OCI-LY7 (cell line): ENCODE measurements around the gene RAPGEF2. TPM values are rescaled to one million over a fixed set of nuclear protein-coding genes. Genes with fewer than 3 reads are reported as not detected.

Experiments
- BruUV-seq: library from RNA; stranded (reverse); fragments of 400-500 nt; replicated peaks from 2 replicates; lab custom pipeline; 2021; lab: Mats Ljungman, UMichigan
- CTCF ChIA-PET: fragments of 300-600 bp; sonication (Branson Sonifier 250); formaldehyde crosslinking; loops from one replicate; lab custom pipeline; 2022; ENCODE audit warnings: antibody characterized with exemption; ENCODE audit not compliant: unreplicated experiment; lab: Charles Lee
- POLR2A ChIA-PET: fragments of 300-600 bp; sonication (Branson Sonifier 250); formaldehyde crosslinking; loops from one replicate; lab custom pipeline; 2022; ENCODE audit warnings: antibody characterized with exemption; lab: Charles Lee
- DNase-seq: peaks from one replicate; pipeline ENCODE4 v3.0.0-alpha.2; 2015; ENCODE audit warnings: low spot score
- H2AFZ ChIP-seq: fragments of 200-600 bp; sonication (generic), shearing (Covaris generic); 2 replicates; pipeline ENCODE4 v1.6.1; 2014; ENCODE audit warnings: mild to moderate bottlenecking, antibody characterized with exemption, low read length, moderate library complexity
- H3K27ac ChIP-seq: fragments of 200-600 bp; sonication (generic); 2 replicates; pipeline ENCODE4 v1.5.1; 2014; ENCODE audit warnings: mixed run types, low read depth, mild to moderate bottlenecking, moderate library complexity, low read length, inconsistent platforms; ENCODE audit not compliant: poor library complexity, severe bottlenecking
- H3K36me3 ChIP-seq: fragments of 200-600 bp; sonication (generic); 2 replicates; pipeline ENCODE4 v1.6.1; 2014; ENCODE audit warnings: mild to moderate bottlenecking, antibody characterized with exemption, low read length, moderate library complexity, mixed read lengths; ENCODE audit not compliant: insufficient read depth
- H3K4me1 ChIP-seq: fragments of 200-600 bp; sonication (generic); 2 replicates; pipeline ENCODE4 v1.5.1; 2014; ENCODE audit warnings: mild to moderate bottlenecking, low read length; ENCODE audit not compliant: insufficient read depth, poor library complexity, severe bottlenecking
- H3K4me2 ChIP-seq: fragments of 200-600 bp; sonication (generic); 2 replicates; pipeline ENCODE4 v1.6.1; 2014; ENCODE audit warnings: mild to moderate bottlenecking, low read length
- H3K4me3 ChIP-seq: fragments of 200-600 bp; sonication (generic); 2 replicates; pipeline ENCODE4 v1.5.1; 2014; ENCODE audit warnings: mild to moderate bottlenecking, low read depth, low read length; ENCODE audit not compliant: poor library complexity, severe bottlenecking
- H3K79me2 ChIP-seq: fragments of 200-600 bp; sonication (generic); 2 replicates; pipeline ENCODE4 v1.6.1; 2016; ENCODE audit warnings: low read depth, mild to moderate bottlenecking, low read length, moderate library complexity, mixed read lengths; ENCODE audit not compliant: insufficient read depth
- H3K9me2 ChIP-seq: fragments of 200-600 bp; sonication (generic); 2 replicates; pipeline ENCODE4 v1.6.1; 2016; ENCODE audit warnings: mild to moderate bottlenecking, low read length, mixed read lengths; ENCODE audit not compliant: insufficient read depth
- H3K9me3 ChIP-seq: fragments of 200-600 bp; sonication (generic); 2 replicates; pipeline ENCODE4 v1.6.1; 2014; ENCODE audit warnings: mild to moderate bottlenecking, mixed run types, low read length, mixed read lengths
- H4K20me1 ChIP-seq: fragments of 200-600 bp; sonication (generic); 2 replicates; pipeline ENCODE4 v1.6.1; 2014; ENCODE audit warnings: mild to moderate bottlenecking, antibody characterized with exemption, low read length, moderate library complexity, mixed read lengths; ENCODE audit not compliant: insufficient read depth
- EZH2phosphoT487 ChIP-seq: fragments of 200-600 bp; sonication (generic); IDR thresholded peaks from 2 replicates; pipeline ENCODE4 v1.6.1; 2018; ENCODE audit warnings: low read depth, borderline replicate concordance, mild to moderate bottlenecking, mixed run types, antibody characterized with exemption, low read length, moderate library complexity, mixed read lengths
- intact Hi-C: fragments of 100-400 bp; cut with micrococcal nuclease; formaldehyde crosslinking; loops from one replicate; pipeline ENCODE4 v1.10.0; 2022; ENCODE audit not compliant: unreplicated experiment
- total RNA-seq, 2 experiments: library from RNA; depleted of rRNA in 1 of 2; stranded (reverse); fragments of >200 nt in 1 of 2; shearing (Covaris generic) in 1 of 2; gene quantifications; 2 replicates each; pipeline ENCODE4 v1.2.3, GENCODE V29; 2014 to 2022
- TF ChIP-seq, protein P1 (sequence below): fragments of 200-600 bp; sonication (generic); conservative IDR thresholded peaks from 2 replicates; pipeline ENCODE4 v1.5.1; 2014; ENCODE audit warnings: mild to moderate bottlenecking, antibody characterized with exemption, low read length, moderate library complexity, mixed read lengths

Gene RAPGEF2
- total RNA-seq, 2 experiments from 2014 or later, result 4.6 to 6.5 TPM

DNA sequence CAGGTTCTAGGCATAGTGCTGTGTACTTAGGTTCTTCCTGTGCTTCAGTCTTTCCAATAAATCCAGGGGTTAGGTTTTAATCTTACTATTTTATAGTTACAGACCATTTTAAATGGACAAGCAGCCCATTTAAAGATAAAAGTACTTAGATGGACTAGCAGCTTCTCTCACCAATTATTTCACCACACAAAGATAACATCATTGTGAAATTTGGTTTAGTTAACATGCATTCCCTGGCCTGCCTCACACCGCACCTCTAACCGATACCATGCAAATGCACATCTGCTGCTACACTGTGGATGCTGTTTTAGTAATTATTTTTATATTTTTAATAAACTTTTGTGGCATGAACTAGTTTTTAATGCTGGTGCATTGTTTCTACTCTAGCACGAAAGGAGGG lies 252.6 kb downstream of the RAPGEF2 start:
- H3K36me3 ChIP-seq, result no peaks in the 10 kb centered on the region
- TF ChIP-seq, protein P1, sequence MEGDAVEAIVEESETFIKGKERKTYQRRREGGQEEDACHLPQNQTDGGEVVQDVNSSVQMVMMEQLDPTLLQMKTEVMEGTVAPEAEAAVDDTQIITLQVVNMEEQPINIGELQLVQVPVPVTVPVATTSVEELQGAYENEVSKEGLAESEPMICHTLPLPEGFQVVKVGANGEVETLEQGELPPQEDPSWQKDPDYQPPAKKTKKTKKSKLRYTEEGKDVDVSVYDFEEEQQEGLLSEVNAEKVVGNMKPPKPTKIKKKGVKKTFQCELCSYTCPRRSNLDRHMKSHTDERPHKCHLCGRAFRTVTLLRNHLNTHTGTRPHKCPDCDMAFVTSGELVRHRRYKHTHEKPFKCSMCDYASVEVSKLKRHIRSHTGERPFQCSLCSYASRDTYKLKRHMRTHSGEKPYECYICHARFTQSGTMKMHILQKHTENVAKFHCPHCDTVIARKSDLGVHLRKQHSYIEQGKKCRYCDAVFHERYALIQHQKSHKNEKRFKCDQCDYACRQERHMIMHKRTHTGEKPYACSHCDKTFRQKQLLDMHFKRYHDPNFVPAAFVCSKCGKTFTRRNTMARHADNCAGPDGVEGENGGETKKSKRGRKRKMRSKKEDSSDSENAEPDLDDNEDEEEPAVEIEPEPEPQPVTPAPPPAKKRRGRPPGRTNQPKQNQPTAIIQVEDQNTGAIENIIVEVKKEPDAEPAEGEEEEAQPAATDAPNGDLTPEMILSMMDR, result no peak
- no peak for TF ChIP-seq EZH2phosphoT487
- H3K27ac ChIP-seq, result no peak overlapping the region
- H3K4me2 ChIP-seq, result no peak overlapping the region
- H3K9me3 ChIP-seq, result no peaks in the 10 kb centered on the region
- H4K20me1 ChIP-seq, result no peaks in the 10 kb centered on the region
- DNase-seq, result no peak
- no peak overlapping the region for H2AFZ ChIP-seq
- intact Hi-C loops, result no loop called here
- H3K79me2 ChIP-seq, result no peaks in the 10 kb centered on the region
- H3K9me2 ChIP-seq, result no peaks in the 10 kb centered on the region
- no peak overlapping the region for H3K4me3 ChIP-seq
- no TSS peak for BruUV-seq
- ChIA-PET CTCF (no interaction called here), POLR2A (no interaction called here)
- H3K4me1 ChIP-seq, result no peaks in the 10 kb centered on the region

- Histone ChIP-seq H3K27ac (no peak overlapping the region), H4K20me1 (no peaks in the 10 kb centered on the region), H3K9me2 (no peaks in the 10 kb centered on the region), H3K79me2 (no peaks in the 10 kb centered on the region), H3K4me2 (no peak overlapping the region), H3K4me1 (no peaks in the 10 kb centered on the region), H3K36me3 (no peaks in the 10 kb centered on the region), H3K9me3 (no peaks in the 10 kb centered on the region), H2AFZ (no peak overlapping the region), H3K4me3 (no peak overlapping the region)
- TF ChIP-seq, protein P1, result no peak
- TF ChIP-seq EZH2phosphoT487, result no peak
- ChIA-PET CTCF (no interaction called here), POLR2A (no interaction called here)
- intact Hi-C loops, result no loop called here
- DNase-seq, result no peak
- no TSS peak for BruUV-seq
Measured at GRCh38 chr4:159357350-159357749, 254.5 kb downstream of the RAPGEF2 start.

DNA sequence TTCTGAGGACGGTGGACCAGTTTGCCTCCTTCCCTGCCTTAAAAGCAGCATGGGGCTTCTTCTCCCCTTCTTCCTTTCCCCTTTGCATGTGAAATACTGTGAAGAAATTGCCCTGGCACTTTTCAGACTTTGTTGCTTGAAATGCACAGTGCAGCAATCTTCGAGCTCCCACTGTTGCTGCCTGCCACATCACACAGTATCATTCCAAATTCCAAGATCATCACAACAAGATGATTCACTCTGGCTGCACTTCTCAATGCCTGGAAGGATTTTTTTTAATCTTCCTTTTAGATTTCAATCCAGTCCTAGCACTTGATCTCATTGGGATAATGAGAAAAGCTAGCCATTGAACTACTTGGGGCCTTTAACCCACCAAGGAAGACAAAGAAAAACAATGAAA lies 255.3 kb downstream of the RAPGEF2 start:
- intact Hi-C loops, result no loop called here
- Histone ChIP-seq H3K36me3 (no peaks in the 10 kb centered on the region), H3K4me2 (no peak overlapping the region), H2AFZ (no peak overlapping the region), H3K27ac (no peak overlapping the region), H3K4me3 (no peak overlapping the region), H3K79me2 (no peaks in the 10 kb centered on the region), H3K9me3 (no peaks in the 10 kb centered on the region), H4K20me1 (no peaks in the 10 kb centered on the region), H3K9me2 (no peaks in the 10 kb centered on the region), H3K4me1 (no peaks in the 10 kb centered on the region)
- no peak for TF ChIP-seq EZH2phosphoT487
- TF ChIP-seq, protein P1, result no peak
- ChIA-PET CTCF (no interaction called here), POLR2A (no interaction called here)
- DNase-seq, result no peak
- BruUV-seq, result no TSS peak
